GM19238 (cell line): Measurements from ENCODE around the gene ATP10A.

Experiments used
- DNase-seq: peaks from one replicate; pipeline ENCODE4 v3.0.0; 2011; ENCODE audit warnings: low spot score; ENCODE audit not compliant: insufficient read length

The ATP10A gene

DNA sequence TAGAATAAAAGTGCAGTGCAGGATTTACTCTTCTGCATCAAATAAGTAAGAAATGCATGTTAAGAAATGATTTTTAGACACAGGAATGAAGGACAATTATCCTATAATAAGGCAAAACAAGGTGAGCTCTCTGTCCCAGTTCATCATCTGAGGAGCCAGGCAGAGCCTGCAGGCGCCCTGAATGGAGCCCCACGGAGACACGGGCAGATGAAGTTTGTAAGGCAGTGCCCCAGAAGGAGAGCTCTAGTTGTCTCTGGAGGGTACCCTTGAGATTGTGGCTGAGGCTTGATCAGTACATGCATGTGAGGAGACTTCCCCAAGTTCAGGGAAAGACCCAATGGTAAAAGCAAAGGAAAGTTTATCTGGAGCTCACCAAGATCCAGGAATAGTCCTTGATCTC lies 50.3 kb downstream of the ATP10A start:
- no peak for DNase-seq

DNA sequence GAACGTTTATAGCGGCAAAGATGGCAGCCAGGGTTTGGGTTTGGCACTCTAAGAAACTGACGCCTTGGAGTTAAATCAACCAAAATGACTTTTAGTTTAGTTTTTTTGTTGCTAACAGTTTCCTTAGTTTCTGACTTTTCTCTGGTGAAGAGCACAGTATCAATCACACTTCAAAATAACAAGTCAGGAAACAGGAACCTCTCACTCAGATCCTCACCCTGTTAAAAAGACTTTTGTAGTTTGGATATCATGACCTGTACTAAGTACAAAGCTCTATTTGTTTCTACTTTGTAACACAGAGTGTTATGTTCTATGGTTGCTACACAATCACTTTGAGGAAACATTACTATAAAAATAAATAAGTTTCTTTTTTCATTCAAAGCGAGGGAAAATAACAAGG lies 51.1 kb downstream of the ATP10A start:
- DNase-seq = no peak

DNA sequence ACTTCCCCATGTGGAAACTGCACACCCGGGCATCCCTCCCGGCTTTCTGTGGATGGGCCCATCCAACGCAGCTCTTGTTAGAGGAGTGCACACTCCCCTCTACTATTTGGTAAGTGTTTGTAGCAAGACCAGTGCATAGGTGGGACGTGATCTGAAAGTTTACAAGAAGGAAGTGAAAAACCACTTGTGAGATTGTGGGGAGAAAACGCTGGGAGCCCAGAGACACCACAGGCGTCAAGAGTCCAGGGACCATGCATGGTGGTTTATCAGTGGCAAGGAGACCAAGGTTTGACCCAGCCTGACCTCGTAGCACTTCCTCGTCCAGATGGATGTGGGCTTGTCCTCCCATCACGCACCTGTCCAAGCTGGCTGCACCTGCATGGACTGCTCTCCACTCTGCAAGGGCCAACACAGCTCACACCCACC lies 51.6 kb downstream of the ATP10A start:
- DNase-seq = no peak

DNA sequence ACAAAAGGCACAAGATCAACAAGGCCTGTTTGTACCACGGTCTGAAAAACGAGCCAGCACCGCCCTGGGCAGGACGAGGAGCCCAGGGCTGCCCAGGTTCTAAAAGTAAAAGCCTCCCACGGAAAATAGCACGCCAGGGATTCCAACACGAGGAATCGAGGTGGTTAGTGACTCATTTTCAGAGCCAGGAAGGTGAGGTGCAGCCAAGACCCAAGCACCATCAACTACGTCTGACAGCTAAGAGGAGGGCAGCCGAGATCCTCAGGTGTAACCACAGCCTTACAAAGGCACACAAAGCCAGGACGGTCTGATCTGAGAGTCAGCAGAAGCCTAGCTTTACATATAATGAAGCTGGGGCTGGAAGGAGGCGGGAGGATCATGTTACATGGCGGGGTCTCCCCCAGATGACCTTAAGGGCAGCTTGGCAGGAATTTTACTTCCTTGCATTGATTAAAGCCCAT lies 52.5 kb downstream of the ATP10A start:
- DNase-seq = no peak

DNA sequence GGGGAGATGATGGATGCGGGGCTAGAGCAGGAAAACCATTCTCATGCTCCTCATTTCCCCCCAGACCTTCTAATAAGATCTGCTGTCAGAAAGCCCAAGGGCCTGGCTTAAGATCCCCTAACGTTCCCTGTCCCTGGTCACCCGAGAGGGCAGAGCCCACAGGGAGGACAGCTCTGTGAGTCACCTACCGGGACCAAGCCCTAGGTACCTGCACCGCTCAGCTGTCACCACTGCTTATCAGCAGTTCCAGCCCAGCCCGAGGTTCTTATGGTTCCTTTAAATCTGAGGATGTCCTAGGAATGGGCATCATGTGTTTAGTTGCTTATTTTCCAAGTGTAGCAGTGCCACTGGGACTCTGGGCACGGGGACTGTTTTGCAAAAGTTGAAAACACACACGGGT lies 53.0 kb downstream of the ATP10A start:
- no peak for DNase-seq

DNA sequence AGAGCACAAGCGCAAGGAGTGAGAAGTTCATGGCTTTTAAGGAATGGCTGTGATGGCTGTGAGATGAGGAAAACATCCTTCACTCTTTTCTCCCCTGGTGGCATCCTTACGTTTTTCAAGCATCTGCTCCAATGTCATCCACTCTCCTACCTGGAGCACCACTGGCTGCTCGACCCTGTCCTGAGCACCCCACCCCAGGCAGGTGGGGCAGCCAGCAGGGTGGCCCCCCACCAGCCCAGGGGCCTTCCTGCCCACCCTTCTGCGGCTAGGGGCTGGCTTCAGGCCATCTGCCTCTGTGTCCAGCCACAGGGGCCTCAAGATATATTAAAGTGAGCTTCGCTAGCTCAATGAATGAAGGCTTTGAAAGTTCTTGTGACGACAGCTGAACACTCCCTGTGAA lies 56.1 kb downstream of the ATP10A start:
- DNase-seq = no peak

DNA sequence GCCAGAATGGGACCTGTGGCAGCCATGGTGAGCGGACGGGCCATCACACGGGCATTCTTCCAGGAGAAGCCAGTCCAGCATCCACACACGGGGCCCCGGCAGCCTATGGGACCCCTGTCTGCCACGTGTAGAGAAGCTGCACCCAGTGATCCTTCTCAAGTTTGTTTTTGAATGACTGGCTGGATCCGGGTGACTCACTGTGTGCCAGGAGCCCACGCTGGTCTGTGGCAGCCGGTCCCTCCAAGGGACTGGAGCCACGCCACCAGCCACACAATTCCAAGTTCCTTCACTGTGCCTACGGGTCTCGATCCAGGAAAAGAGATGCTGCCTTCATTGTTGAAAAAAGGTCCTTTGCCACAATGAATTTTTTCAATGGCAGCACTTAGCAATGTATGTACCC lies 58.1 kb downstream of the ATP10A start:
- DNase-seq = no peak

DNA sequence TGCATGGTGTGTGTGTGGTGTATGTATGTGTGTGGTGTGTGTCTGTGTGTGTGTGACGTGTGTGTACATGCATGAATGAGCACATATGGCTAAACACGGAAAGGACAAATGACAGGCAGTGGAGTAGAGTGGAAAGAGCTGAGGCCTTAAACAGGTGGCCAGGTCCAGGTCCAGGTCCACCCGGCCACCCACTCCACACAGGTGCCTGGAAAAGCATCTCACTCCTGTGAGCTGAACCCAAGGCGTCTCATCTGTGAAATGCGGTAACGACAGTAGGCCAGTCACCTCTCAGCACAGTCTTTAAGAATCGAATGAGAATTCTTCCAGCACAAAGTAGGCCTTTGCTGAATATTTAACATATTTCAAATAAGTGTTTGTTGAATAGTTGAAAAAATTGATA lies 58.7 kb downstream of the ATP10A start:
- no peak for DNase-seq

DNA sequence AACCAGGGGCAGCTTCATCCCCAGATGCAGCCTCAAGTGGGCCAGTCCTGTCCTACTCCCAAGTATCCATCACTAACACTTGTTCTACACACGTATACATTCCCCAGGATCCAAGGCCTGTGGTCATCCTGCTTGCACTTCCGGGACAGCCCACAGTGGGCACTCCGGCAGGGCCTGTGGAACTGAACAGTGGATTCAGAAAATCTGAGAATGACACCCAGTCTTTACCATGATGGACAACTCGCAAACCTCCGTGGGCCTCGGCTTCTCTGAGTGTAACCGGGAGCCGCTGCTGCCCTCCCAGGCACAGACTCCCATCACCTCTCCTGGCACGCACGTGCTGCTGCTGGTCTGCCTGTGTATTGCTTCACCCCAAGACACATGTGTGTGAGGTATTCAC lies 59.6 kb downstream of the ATP10A start:
- DNase-seq = no peak

DNA sequence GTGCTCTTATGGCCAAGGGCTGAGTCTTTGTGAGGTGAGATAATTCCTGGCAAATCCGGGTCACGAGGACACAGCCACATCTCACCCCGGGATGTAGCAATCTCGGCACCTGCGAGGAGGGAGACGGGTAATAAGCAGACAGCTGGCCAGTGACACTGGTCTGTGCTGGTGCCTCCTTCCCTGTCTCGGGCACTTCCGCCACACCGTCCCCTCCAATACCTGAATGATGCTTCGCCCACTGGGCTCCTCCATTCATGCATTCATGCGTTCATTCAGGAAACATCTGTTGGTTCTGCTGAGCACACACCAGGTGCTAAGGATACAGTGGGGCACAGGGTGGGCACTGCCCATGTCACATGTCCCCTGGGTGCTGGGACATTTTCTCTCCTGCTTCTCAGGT lies 60.1 kb downstream of the ATP10A start:
- no peak for DNase-seq

DNA sequence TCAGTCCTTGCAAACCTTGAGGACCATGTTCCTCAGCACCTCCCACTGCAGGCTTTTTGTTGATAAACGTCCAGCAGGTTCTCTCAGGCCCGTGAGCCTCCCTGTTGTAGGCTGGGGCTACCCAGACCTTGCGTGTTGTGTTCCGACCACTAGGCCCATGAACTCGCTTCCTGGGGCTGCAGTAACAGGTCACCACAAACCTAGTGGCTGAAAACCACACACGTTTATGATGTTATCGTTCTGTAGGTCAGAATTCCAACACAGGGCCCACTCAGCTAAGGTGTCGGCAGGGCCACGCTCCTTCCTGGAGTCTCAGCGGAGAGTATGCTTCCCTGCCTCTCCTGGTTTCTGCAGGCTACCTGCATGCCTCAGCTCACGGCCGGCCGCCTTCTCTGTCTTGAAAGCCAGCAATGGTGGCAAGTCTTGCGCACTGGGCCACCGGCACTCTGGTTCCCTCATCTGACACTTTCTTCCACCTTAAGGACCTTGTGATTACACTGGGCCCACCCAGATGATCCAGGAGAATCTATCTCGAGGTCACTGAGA lies 60.8 kb downstream of the ATP10A start:
- DNase-seq = no peak

DNA sequence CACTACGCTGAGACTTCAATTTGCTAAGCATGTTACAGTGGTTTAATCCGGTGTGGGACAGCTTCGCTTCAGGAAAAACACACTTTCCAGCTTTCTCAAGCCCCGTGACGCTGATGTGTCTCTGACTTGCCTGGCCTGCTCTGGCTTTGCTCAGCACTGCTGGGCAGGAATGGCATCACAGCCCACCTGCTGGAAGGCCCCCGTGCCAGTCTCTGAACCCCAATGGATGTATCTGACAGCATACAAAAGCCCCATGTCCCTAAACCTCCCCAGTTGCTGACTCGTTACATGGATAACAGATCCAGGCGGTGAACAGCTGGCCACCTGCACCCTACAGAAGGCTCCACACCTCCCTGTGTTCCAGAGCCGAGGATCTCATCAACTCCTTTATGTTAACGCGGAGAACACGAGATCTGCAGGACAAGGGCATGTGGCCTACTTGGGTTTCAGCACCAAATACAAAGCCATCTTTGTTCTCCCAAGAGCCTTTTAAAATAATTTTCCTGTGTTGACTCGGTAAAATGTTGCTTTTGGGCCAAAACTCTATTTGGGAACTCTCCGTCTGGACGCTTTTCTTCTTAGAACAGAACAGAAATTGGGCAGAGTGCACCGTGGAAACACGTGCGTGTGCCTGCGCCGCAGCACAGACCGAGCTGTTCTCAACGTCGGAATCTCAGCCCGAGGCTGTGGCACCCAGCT lies 61.4 kb downstream of the ATP10A start:
- DNase-seq = no peak

DNA sequence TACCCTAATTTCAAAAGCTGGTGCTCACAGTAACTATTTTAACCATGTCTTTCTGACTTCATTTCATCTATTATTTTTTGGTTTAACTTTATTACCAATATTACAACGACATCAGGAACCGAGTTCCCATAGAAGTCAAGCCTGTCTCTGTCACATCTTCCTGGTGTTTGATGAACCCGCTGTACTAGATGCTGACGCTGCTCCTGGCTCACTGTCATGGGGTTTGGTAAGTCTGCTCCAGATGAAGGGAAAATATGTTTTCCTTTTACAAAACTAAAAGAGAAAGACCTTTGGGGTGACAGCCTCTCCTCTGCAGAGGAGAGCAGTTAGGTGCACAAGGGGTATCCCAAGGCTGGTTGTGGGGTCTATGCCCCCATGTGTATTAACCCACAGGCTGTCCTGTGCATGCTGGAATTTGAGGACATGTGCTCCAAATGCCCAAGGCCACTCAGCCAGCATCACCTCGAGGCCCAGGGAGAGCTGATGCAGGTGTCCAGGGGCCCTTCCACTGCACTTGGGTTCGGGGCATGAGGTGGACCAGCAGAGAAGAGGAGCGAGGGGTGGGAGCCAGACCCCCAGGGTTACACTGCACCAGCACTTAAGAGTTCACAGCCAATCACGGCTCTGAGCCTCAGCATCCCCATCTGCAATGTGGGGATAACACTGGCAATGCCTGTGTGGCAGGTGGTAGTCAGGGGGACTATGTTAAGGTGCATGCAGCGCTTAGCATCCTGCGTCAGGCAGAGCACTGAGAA lies 62.2 kb downstream of the ATP10A start:
- DNase-seq = no peak

DNA sequence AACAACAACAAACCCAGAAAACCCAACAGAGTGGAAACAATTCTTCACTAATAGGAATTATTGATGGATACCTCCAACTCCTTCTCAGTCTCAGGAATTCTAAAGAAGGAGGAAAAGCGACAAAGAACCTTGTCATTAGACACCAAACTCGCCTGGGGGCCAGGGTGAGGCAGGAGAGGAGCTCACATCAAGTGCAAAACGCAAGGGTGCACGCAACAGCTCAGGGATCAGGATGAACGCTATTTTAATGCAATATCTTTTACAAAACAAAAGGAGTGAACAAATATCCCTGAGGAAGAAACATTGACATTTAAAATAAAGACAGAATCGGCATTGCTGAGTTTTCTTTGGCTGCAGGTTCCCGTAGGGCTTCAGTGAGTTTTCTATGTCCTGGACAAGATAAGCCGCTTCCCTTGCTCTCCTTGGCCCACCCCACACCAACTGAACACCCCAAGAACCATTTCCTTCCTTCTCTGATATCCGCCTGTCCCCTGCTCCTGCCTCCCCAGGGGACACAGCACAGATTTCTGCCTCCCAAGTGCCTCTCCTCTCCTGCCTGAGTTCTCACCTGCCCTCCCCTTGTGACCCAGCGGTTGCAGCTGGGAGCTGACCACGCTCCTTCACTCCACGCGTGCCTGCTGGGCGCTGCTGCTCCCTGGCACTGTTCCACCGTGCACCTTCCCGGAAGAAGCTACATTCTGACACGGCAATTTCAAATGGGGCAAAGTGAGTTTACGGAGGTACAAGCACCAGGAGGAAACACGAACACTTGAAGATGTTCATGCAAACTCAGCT lies 63.0 kb downstream of the ATP10A start:
- no peak for DNase-seq

DNA sequence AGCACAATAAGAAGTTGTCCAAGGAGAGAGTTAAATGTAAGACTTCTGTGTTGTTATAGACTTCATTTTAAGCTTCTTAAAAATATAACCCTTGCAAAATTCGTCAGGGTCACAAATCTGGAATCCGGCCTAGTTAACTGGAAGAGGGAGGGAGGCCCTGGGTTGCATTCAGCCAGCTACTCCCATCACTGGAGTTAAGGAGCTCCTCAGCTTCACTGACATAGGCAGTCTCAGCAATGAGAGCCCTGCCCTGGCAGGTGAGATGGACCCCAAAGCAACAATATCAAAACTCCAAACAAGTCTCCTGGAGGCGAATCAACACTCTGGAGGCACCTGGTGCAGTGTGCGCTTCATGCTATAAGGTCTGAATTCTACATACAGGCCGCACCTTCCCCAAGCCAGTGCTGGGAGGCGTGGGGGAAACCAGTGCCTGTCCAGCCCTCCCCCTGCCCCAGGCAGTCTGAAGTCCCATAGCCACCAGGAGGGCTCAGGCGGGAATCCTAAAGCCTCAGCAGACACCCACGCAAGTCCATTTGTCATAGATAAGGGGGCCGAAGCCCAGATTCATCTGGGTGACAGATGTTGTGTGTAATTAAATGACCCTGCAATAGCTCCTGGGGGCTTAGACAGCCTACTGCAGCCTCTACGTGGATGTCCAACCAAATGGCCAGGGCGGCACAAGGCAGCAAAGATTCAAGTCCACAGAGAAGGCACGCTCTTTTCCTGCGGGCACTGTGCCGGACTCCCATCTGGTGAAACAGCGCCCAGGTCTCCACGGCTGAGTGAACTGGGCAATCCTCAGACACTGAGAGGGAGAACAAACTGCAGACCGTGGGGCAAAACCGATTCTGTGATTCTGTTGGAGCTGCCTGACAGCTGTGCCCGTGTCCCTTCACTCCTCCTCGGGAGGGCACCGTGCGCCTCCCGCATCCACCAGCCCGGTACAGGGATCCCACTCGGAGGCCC lies 64.9 kb downstream of the ATP10A start:
- DNase-seq = no peak

DNA sequence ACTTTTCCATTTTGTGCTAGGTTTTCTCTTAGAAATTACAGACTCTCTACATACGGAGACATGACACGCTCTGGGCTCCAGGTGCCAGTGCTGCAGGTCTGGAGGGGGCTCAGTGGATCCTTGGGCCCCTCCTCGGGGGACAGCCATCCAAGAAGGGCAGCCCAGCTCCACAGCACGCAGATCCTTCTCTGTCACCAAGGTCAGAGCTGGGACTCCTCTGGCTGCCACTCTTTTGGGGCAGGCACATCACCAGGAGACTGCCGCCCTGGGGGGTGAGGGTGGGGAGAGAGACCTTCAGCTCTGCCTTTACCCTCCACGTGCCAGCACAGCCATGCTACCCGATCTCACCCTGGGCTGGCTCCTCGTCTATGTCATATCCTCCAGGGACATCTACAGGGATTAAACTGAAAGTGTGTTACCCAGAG lies 65.6 kb downstream of the ATP10A start:
- no peak for DNase-seq

DNA sequence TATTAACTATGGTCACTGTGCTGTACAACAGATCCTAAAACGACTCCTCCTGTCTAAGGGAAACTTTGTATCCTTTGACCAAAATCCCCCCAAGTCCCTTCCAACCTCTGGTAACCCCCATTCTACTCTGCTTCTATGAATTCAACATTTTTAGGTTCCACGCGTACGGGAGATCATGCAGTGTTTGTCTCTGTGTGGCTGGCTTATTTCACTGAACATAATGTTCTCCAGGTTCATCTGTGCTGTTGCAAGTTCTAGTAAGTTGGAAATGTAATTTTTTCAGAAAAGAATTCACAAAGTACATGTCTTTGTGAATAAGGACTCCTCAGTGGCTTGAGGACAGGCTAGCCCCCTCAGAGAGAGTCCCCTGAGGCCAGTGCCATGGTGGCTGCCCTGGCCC lies 66.1 kb downstream of the ATP10A start:
- no peak for DNase-seq

DNA sequence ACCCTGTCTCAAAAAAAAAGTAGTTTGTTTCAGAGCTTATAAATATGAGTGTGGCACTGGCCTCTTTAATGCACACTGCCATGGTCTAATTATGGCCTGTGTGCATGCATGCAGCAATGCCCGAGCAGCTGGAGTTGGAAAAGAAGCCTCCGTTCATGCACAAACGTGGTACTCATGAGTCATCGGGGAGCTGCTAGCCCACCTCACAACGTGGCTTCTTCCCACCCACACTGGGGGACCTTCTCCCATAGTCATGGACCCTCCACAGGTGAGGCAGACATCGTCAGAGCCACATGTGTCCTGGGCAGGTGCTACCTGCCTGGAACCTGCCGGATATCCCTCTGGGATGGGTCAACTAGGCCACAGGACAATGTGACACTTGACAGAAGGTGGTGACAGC lies 66.7 kb downstream of the ATP10A start:
- DNase-seq = no peak

DNA sequence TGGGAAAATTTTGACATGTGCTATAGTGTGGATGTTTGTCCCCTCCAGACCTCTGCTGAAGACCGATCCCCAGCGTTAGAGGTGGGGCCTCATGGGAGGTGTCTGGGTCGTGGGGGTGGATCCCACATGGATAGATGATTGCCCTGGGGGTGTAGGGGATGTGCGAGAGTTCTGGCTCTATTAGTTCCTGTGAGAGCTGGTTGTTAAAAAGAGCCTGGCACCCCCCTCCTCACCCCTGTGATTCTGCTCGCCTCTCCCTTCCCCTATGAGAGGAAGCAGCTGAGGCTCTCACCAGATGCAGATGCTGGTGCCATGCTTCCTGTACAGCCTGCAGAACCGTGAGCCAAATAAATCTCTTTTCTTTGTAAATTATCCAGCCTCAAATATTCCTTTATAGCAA lies 67.4 kb downstream of the ATP10A start:
- no peak for DNase-seq

DNA sequence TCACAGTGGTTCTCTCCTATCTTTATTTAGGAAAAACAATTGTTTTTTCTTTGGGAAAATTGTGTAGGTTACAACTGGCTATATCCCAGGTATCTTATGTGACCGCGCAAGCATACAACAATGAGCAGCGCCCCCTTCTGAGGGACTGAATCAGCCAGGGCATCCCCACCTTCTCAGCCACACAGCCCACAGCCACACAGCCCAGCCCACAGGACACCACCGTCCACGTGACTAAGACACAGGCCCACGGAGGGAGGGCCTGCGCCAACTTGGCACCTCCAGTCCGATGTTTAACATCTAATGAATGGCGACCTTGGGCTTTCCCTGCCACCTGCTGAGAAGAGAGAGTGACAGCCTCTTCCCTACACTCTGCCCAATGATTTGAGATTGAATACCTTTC lies 68.1 kb downstream of the ATP10A start:
- DNase-seq = no peak
